ENCODE data around the gene TBCCD1. TPM values are rescaled to one million over a fixed set of nuclear protein-coding genes. Genes with fewer than 3 reads are reported as not detected.

The TBCCD1 gene
- total and polyA plus RNA-seq, 4 donors, result 5.1 to 13.3 (median 8.4) TPM

- no peaks in the 10 kb centered on the region for H3K9me3 ChIP-seq (ENCODE audit: control insufficient read depth, low read length)
- no peak for DNase-seq
Measured at GRCh38 chr3:186523022-186523421, 44.1 kb downstream of the TBCCD1 start.

GRCh38 chr3:186520957-186521842 is 45.9 kb downstream of the TBCCD1 start:
- Histone ChIP-seq H3K4me3 (ENCODE audit: low read length in 2 of 2) (no peak overlapping the region), H3K4me1 (ENCODE audit: control insufficient read depth in 1 of 2, insufficient read depth in 2 of 2, low read length in 2 of 2) (no peaks in the 10 kb centered on the region), H3K36me3 (ENCODE audit: control insufficient read depth in 1 of 2, insufficient read depth in 2 of 2, low read length in 1 of 2) (no peaks in the 10 kb centered on the region), H3K27me3 (ENCODE audit: control insufficient read depth in 1 of 2, insufficient read depth in 2 of 2, low read length in 1 of 2) (no peaks in the 10 kb centered on the region), H3K27ac (ENCODE audit: low read depth in 1 of 2, low read length in 2 of 2) (no peak overlapping the region), H3K9me3 (ENCODE audit: control insufficient read depth, low read length) (peaks cover 3% of the 10 kb centered on the region)
- intact Hi-C loops (cut with DNase I), result no loop called here
- no peak for ATAC-seq (ENCODE audit: low FRiP score)
- no peak for DNase-seq
- 79 to 80% methylated on average over 10 of the region's 10 CpGs for WGBS, 2 donors

More at GRCh38 chr3:186523022-186523421, 44.1 kb downstream of the TBCCD1 start:
- no peaks in the 10 kb centered on the region for H3K36me3 ChIP-seq (ENCODE audit: control insufficient read depth in 1 of 2, insufficient read depth in 2 of 2, low read length in 1 of 2)
- 92 to 95% methylated on average over 6 of the region's 6 CpGs for WGBS, 2 donors
- no peaks in the 10 kb centered on the region for H3K4me1 ChIP-seq (ENCODE audit: control insufficient read depth in 1 of 2, insufficient read depth in 2 of 2, low read length in 2 of 2)
- H3K4me3 ChIP-seq (ENCODE audit: low read length in 2 of 2), result no peak overlapping the region
- no peaks in the 10 kb centered on the region for H3K27me3 ChIP-seq (ENCODE audit: control insufficient read depth in 1 of 2, insufficient read depth in 2 of 2, low read length in 1 of 2)
- intact Hi-C loops (cut with DNase I), result no loop called here
- ATAC-seq (ENCODE audit: low FRiP score), result no peak
- no peak overlapping the region for H3K27ac ChIP-seq (ENCODE audit: low read depth in 1 of 2, low read length in 2 of 2)

- 36 to 48% methylated on average over 5 of the region's 5 CpGs for WGBS, 2 donors
- no peak for ATAC-seq (ENCODE audit: low FRiP score)
- no peaks in the 10 kb centered on the region for H3K36me3 ChIP-seq (ENCODE audit: control insufficient read depth in 1 of 2, insufficient read depth in 2 of 2, low read length in 1 of 2)
- H3K27ac ChIP-seq (ENCODE audit: low read depth in 1 of 2, low read length in 2 of 2), result no peak overlapping the region
- peaks cover 3% of the 10 kb centered on the region for H3K9me3 ChIP-seq (ENCODE audit: control insufficient read depth, low read length)
- DNase-seq, result no peak
- no peak overlapping the region for H3K4me3 ChIP-seq (ENCODE audit: low read length in 2 of 2)
- H3K4me1 ChIP-seq (ENCODE audit: control insufficient read depth in 1 of 2, insufficient read depth in 2 of 2, low read length in 2 of 2), result no peaks in the 10 kb centered on the region
- no peaks in the 10 kb centered on the region for H3K27me3 ChIP-seq (ENCODE audit: control insufficient read depth in 1 of 2, insufficient read depth in 2 of 2, low read length in 1 of 2)
- intact Hi-C loops (cut with DNase I), result no loop called here
Measured at GRCh38 chr3:186520431-186520830, 46.7 kb downstream of the TBCCD1 start.

- Histone ChIP-seq H3K36me3 (ENCODE audit: control insufficient read depth in 1 of 2, insufficient read depth in 2 of 2, low read length in 1 of 2) (no peaks in the 10 kb centered on the region), H3K4me1 (ENCODE audit: control insufficient read depth in 1 of 2, insufficient read depth in 2 of 2, low read length in 2 of 2) (no peaks in the 10 kb centered on the region), H3K27ac (ENCODE audit: low read depth in 1 of 2, low read length in 2 of 2) (no peak overlapping the region), H3K27me3 (ENCODE audit: control insufficient read depth in 1 of 2, insufficient read depth in 2 of 2, low read length in 1 of 2) (no peaks in the 10 kb centered on the region), H3K9me3 (ENCODE audit: control insufficient read depth, low read length) (peaks cover 3% of the 10 kb centered on the region), H3K4me3 (ENCODE audit: low read length in 2 of 2) (no peak overlapping the region)
- no peak for DNase-seq
- intact Hi-C loops (cut with DNase I), result no loop called here
- no peak for ATAC-seq (ENCODE audit: low FRiP score)
- 71 to 72% methylated on average over 6 of the region's 6 CpGs for whole genome bisulfite sequencing, 2 donors
Measured at GRCh38 chr3:186519021-186519658, 48.0 kb downstream of the TBCCD1 start.

GRCh38 chr3:186517218-186517617 is 49.9 kb downstream of the TBCCD1 start:
- 78 to 84% methylated on average over 4 of the region's 4 CpGs for WGBS, 2 donors
- H3K9me3 ChIP-seq (ENCODE audit: control insufficient read depth, low read length), result peaks cover 3% of the 10 kb centered on the region
- intact Hi-C loops (cut with DNase I), result no loop called here
- DNase-seq (no peak), ATAC-seq (ENCODE audit: low FRiP score) (no peak)
- no peaks in the 10 kb centered on the region for H3K36me3 ChIP-seq (ENCODE audit: control insufficient read depth in 1 of 2, insufficient read depth in 2 of 2, low read length in 1 of 2)
- H3K27me3 ChIP-seq (ENCODE audit: control insufficient read depth in 1 of 2, insufficient read depth in 2 of 2, low read length in 1 of 2), result no peaks in the 10 kb centered on the region
- no peaks in the 10 kb centered on the region for H3K4me1 ChIP-seq (ENCODE audit: control insufficient read depth in 1 of 2, insufficient read depth in 2 of 2, low read length in 2 of 2)
- no peak overlapping the region for H3K27ac ChIP-seq (ENCODE audit: low read depth in 1 of 2, low read length in 2 of 2)
- H3K4me3 ChIP-seq (ENCODE audit: low read length in 2 of 2), result no peak overlapping the region

- Histone ChIP-seq H3K4me1 (ENCODE audit: control insufficient read depth in 1 of 2, insufficient read depth in 2 of 2, low read length in 2 of 2) (no peaks in the 10 kb centered on the region), H3K27ac (ENCODE audit: low read depth in 1 of 2, low read length in 2 of 2) (no peak overlapping the region), H3K9me3 (ENCODE audit: control insufficient read depth, low read length) (peaks cover 3% of the 10 kb centered on the region), H3K27me3 (ENCODE audit: control insufficient read depth in 1 of 2, insufficient read depth in 2 of 2, low read length in 1 of 2) (no peaks in the 10 kb centered on the region), H3K4me3 (ENCODE audit: low read length in 2 of 2) (no peak overlapping the region), H3K36me3 (ENCODE audit: control insufficient read depth in 1 of 2, insufficient read depth in 2 of 2, low read length in 1 of 2) (no peaks in the 10 kb centered on the region)
- intact Hi-C loops (cut with DNase I), result no loop called here
- DNase-seq, result no peak
- ATAC-seq (ENCODE audit: low FRiP score), result no peak
- WGBS, 2 donors, result 93 to 97% methylated on average over 2 of the region's 2 CpGs
Measured at GRCh38 chr3:186516646-186517045, 50.5 kb downstream of the TBCCD1 start.

GRCh38 chr3:186515125-186515524 is 52.0 kb downstream of the TBCCD1 start:
- 78 to 80% methylated on average over 4 of the region's 4 CpGs for WGBS, 2 donors
- no peak overlapping the region for H3K27ac ChIP-seq (ENCODE audit: low read depth in 1 of 2, low read length in 2 of 2)
- intact Hi-C loops (cut with DNase I), result no loop called here
- no peaks in the 10 kb centered on the region for H3K4me1 ChIP-seq (ENCODE audit: control insufficient read depth in 1 of 2, insufficient read depth in 2 of 2, low read length in 2 of 2)
- no peak for DNase-seq
- no peak overlapping the region for H3K4me3 ChIP-seq (ENCODE audit: low read length in 2 of 2)
- no peaks in the 10 kb centered on the region for H3K27me3 ChIP-seq (ENCODE audit: control insufficient read depth in 1 of 2, insufficient read depth in 2 of 2, low read length in 1 of 2)
- ATAC-seq (ENCODE audit: low FRiP score), result no peak
- peaks cover 3% of the 10 kb centered on the region for H3K9me3 ChIP-seq (ENCODE audit: control insufficient read depth, low read length)
- no peaks in the 10 kb centered on the region for H3K36me3 ChIP-seq (ENCODE audit: control insufficient read depth in 1 of 2, insufficient read depth in 2 of 2, low read length in 1 of 2)

GRCh38 chr3:186514296-186515002 is 52.7 kb downstream of the TBCCD1 start:
- intact Hi-C loops (cut with DNase I), result no loop called here
- DNase-seq, result no peak
- 80 to 88% methylated on average over 3 of the region's 3 CpGs for WGBS, 2 donors
- no peaks in the 10 kb centered on the region for H3K27me3 ChIP-seq (ENCODE audit: control insufficient read depth in 1 of 2, insufficient read depth in 2 of 2, low read length in 1 of 2)
- no peaks in the 10 kb centered on the region for H3K4me1 ChIP-seq (ENCODE audit: control insufficient read depth in 1 of 2, insufficient read depth in 2 of 2, low read length in 2 of 2)
- ATAC-seq (ENCODE audit: low FRiP score), result no peak
- peaks cover 3% of the 10 kb centered on the region for H3K9me3 ChIP-seq (ENCODE audit: control insufficient read depth, low read length)
- H3K36me3 ChIP-seq (ENCODE audit: control insufficient read depth in 1 of 2, insufficient read depth in 2 of 2, low read length in 1 of 2), result no peaks in the 10 kb centered on the region
- H3K4me3 ChIP-seq (ENCODE audit: low read length in 2 of 2), result no peak overlapping the region
- H3K27ac ChIP-seq (ENCODE audit: low read depth in 1 of 2, low read length in 2 of 2), result no peak overlapping the region

Data from aorta (tissue), 5 donors.